Endothelial cell of umbilical vein (primary cell): ENCODE results near the gene CASKIN1. TPM values are rescaled to one million over a fixed set of nuclear protein-coding genes. Genes with fewer than 3 reads are reported as not detected.

Experiments
- BruUV-seq: library from RNA; stranded (reverse); fragments of 400-500 nt; replicated peaks from 2 replicates; lab custom pipeline; 2021; lab: Mats Ljungman, UMichigan
- CTCF ChIA-PET: fragments of 300-600, 350-600 bp; sonication (Branson Sonifier 250); formaldehyde crosslinking; loops from one replicate; lab custom pipeline; 2021; ENCODE audit warnings: antibody characterized with exemption, inconsistent platforms; lab: Charles Lee
- POLR2A ChIA-PET: fragments of 300-600, 350-600 bp; sonication (Branson Sonifier 250); formaldehyde crosslinking; loops from one replicate; lab custom pipeline; 2021; ENCODE audit warnings: antibody characterized with exemption, inconsistent platforms; lab: Charles Lee
- DNase-seq: peaks from one replicate; pipeline ENCODE4 v3.0.0-alpha.2; 2011; ENCODE audit warnings: low read depth, low spot score
- FAIRE-seq: peaks from 2 replicates; lab custom pipeline; 2011; peaks lifted over from hg19 to GRCh38; lab: Jason Lieb, UNC
- H2AFZ ChIP-seq: 2 replicates; pipeline ENCODE4 v1.6.0; 2012; ENCODE audit warnings: low read depth, low read length, control low read depth, inconsistent platforms
- H3K27ac ChIP-seq: 2 replicates; pipeline ENCODE4 v1.5.1; 2011; ENCODE audit warnings: low read depth, mild to moderate bottlenecking, control low read depth, low read length, moderate library complexity; ENCODE audit not compliant: insufficient read depth
- H3K27me3 ChIP-seq, 2 experiments: 2 replicates each; pipeline versions ENCODE4 v1.6.0 to v1.6.1; 2011; ENCODE audit warnings: low read length in 2 of 2, mixed read lengths in 1 of 2; ENCODE audit not compliant: control insufficient read depth in 2 of 2, insufficient read depth in 2 of 2
- H3K36me3 ChIP-seq, 2 experiments: 2 replicates in 1 of 2; 3 replicates in 1 of 2; pipeline ENCODE4 v1.5.1; 2011; ENCODE audit warnings: low read length in 2 of 2, mild to moderate bottlenecking in 1 of 2, moderate library complexity in 1 of 2; ENCODE audit not compliant: control insufficient read depth in 2 of 2, insufficient read depth in 2 of 2; ENCODE audit errors: extremely low read depth in 1 of 2
- H3K4me1 ChIP-seq: 3 replicates; pipeline ENCODE4 v1.5.1; 2011; ENCODE audit warnings: mild to moderate bottlenecking, low read length; ENCODE audit not compliant: control insufficient read depth, insufficient read depth; ENCODE audit errors: extremely low read depth
- H3K4me2 ChIP-seq: 2 replicates; pipeline ENCODE4 v1.6.1; 2011; ENCODE audit warnings: low read length, control low read depth, mixed read lengths; ENCODE audit not compliant: insufficient read depth
- H3K4me3 ChIP-seq, 3 experiments: fragments of 200-600 bp in 1 of 3; sonication (generic), shearing (Covaris generic) in 1 of 3; replicated peaks in 1 of 3; 2 replicates each; pipeline ENCODE4 v1.5.1; 2011 to 2016; ENCODE audit warnings: control low read depth in 3 of 3, low read length in 3 of 3, mild to moderate bottlenecking in 2 of 3, inconsistent platforms in 1 of 3, low read depth in 1 of 3, moderate library complexity in 1 of 3; ENCODE audit not compliant: insufficient read depth in 1 of 3
- H3K79me2 ChIP-seq: 2 replicates; pipeline ENCODE4 v1.6.0; 2012; ENCODE audit warnings: low read length, inconsistent platforms; ENCODE audit not compliant: control insufficient read depth, insufficient read depth
- H3K9ac ChIP-seq: replicated peaks from 2 replicates; pipeline ENCODE3; 2011; ENCODE audit warnings: low read length, control low read depth; ENCODE audit not compliant: insufficient read depth; ENCODE audit errors: extremely low read depth
- H3K9me1 ChIP-seq: replicated peaks from 3 replicates; pipeline ENCODE4 v1.6.0; 2011; ENCODE audit warnings: mild to moderate bottlenecking, low read length; ENCODE audit not compliant: control insufficient read depth, insufficient read depth; ENCODE audit errors: extremely low read depth
- H3K9me3 ChIP-seq: replicated peaks from 2 replicates; pipeline ENCODE4 v1.5.1; 2012; ENCODE audit warnings: low read length, inconsistent platforms; ENCODE audit not compliant: control insufficient read depth, insufficient read depth
- H4K20me1 ChIP-seq: replicated peaks from 2 replicates; pipeline ENCODE3; 2011; ENCODE audit warnings: mild to moderate bottlenecking, low read length; ENCODE audit not compliant: control insufficient read depth, insufficient read depth; ENCODE audit errors: extremely low read depth
- CTCF ChIP-seq, 2 donors: IDR thresholded peaks; 1 replicate in 1 of 2; 2 replicates in 1 of 2; pipeline ENCODE4 v1.5.1; 2011; ENCODE audit warnings: low read length in 2 of 2, mild to moderate bottlenecking in 2 of 2, moderate library complexity in 2 of 2, control low read depth in 1 of 2, inconsistent platforms in 1 of 2, low read depth in 1 of 2; ENCODE audit not compliant: insufficient read depth in 1 of 2; ENCODE audit errors: extremely low read depth in 1 of 2
- FOS ChIP-seq: IDR thresholded peaks from 2 replicates; pipeline ENCODE4 v1.6.1; 2011; ENCODE audit warnings: mild to moderate bottlenecking, low read length, moderate library complexity, borderline replicate concordance; ENCODE audit not compliant: insufficient read depth
- GATA2 ChIP-seq: IDR thresholded peaks from 2 replicates; pipeline ENCODE4 v1.7.0; 2011; ENCODE audit warnings: low read depth, mild to moderate bottlenecking, moderate library complexity, mixed read lengths, low read length; ENCODE audit not compliant: insufficient read length, insufficient read depth
- JUN ChIP-seq: IDR thresholded peaks from 2 replicates; pipeline ENCODE4 v1.6.1; 2011; ENCODE audit warnings: borderline replicate concordance, low read depth; ENCODE audit not compliant: insufficient read length, insufficient read depth
- POLR2A ChIP-seq: IDR thresholded peaks from 2 replicates; pipeline ENCODE4 v1.6.1; 2012; ENCODE audit warnings: low read depth, mild to moderate bottlenecking, control low read depth, low read length
- POLR2AphosphoS5 ChIP-seq: IDR thresholded peaks from 2 replicates; pipeline ENCODE4 v1.6.1; 2012; ENCODE audit warnings: low read depth, mild to moderate bottlenecking, control low read depth, low read length, moderate library complexity; ENCODE audit not compliant: insufficient read depth
- dilution Hi-C: fragments of 300-500 bp; cut with MboI; formaldehyde crosslinking; loops from one replicate; pipeline ENCODE4 v1.15.0; 2019; ENCODE audit warnings: low sequenced_read_pairs; ENCODE audit not compliant: extremely low pct_ligation_motif_present
- intact Hi-C: fragments of 100-400 bp; cut with micrococcal nuclease; formaldehyde crosslinking; loops from one replicate; pipeline ENCODE4 v1.10.0; 2022
- polyA plus RNA-seq, 4 experiments: library from polyadenylated mRNA; depleted of rRNA in 3 of 4; stranded (reverse) in 3 of 4; unstranded in 1 of 4; fragments of >200 nt; gene quantifications; 2 replicates each; pipeline versions ENCODE4 v1.2.1 to v1.2.3, GENCODE V29; 2011 to 2012; ENCODE audit warnings: missing spikeins in 1 of 4
- total RNA-seq: library from RNA; stranded (reverse); gene quantifications from 2 replicates; pipeline ENCODE4 v1.2.3, GENCODE V29; 2021

The CASKIN1 gene
- total and polyA plus RNA-seq, 2 donors (not counting 3 experiments of a cell fraction or from before 2014, with no cell fraction given), result 0.11 to 0.58 TPM

DNA sequence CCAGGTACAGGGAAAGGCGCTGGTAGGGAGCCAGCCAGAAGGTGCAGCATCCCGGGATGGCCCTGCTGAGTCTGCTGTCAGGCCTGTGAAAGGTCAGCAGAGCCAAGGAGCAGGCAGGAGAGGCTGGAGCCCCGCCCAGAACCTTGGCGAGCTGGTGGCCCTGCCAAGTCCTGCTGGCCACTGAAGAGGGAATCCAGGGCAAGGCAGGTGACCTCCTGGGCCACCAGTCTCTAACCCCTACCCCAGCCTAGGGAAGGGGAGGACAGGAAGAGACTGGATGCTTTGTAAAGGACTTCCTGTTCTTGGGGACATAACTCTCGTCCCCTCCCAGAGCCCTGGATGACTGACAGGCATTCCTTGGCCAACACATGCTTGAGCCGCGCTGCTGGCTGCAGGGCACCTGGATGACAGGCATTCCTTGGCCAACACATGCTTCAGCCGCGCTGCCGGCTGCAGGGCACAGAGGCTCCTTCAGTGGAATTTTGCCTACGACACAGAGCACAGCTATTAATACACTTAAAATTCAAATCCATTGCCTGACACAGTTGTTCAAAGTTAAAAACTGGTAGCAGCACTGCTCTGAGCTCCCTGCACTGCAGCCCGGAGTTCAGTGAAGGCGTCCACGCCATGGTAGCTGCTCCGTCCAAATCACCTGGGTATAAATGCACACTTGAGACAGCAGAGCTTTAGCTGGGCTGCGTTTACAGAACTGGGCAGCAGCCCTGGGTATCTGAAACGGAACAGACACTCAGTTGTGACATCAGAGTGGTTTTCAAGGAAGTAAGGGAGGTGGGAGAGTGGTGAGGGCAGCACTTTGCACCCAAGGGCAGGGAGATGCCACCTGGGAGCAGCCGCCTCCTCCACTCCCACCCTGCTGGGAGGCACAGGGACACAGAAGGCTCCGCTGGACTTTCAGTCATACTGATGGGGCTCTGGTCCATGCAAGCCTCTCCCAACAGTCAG lies 16.2 kb upstream of the CASKIN1 start:
- DNase-seq, result no peak
- H3K9me3 ChIP-seq, result no peaks in the 10 kb centered on the region
- intact Hi-C loops, result no loop called here
- peaks cover 0 to 15% of the 10 kb centered on the region in 2 experiments for H3K36me3 ChIP-seq
- H3K79me2 ChIP-seq, result peaks cover 25% of the 10 kb centered on the region
- peak; percentile 54 for FAIRE-seq
- dilution Hi-C loops, result no loop called here
- no peak for TF ChIP-seq JUN
- no peak for TF ChIP-seq GATA2
- no peak for TF ChIP-seq CTCF (IDR thresholded peaks at IDR 0.05; ENCODE audit: extremely low read depth in 1 of 2, insufficient read depth in 1 of 2, low read depth in 1 of 2, low read length in 2 of 2)
- peak; percentile 23 for TF ChIP-seq POLR2A
- peak; percentile 41 for TF ChIP-seq POLR2AphosphoS5
- TF ChIP-seq FOS, result no peak
- H3K9ac ChIP-seq, result peak overlapping the region; percentile 29
- H3K27ac ChIP-seq, result no peak overlapping the region
- H3K9me1 ChIP-seq, result no peaks in the 10 kb centered on the region
- ChIA-PET POLR2A (interaction anchor here (2.1 kb wide), 1 partner anchor 57 kb away, joined by 9 read pairs; the partner anchor contains the start of gene TRAF7), CTCF (no interaction called here)
- no peak overlapping the region for H2AFZ ChIP-seq
- H4K20me1 ChIP-seq, result no peaks in the 10 kb centered on the region
- H3K4me1 ChIP-seq, result peaks cover 15% of the 10 kb centered on the region
- H3K4me3 ChIP-seq, result peak overlapping the region in 2 of 3 experiments; percentile 58 to 74
- H3K27me3 ChIP-seq, result no peaks in the 10 kb centered on the region
- H3K4me2 ChIP-seq, result peak overlapping the region; percentile 86
- BruUV-seq, result no TSS peak
